Liver (tissue), 9 donors: Measurements from ENCODE around the gene NUDT13. TPM values are rescaled to one million over a fixed set of nuclear protein-coding genes. Genes with fewer than 3 reads are reported as not detected.

Experiments used
- DNase-seq: peaks from one replicate; pipeline ENCODE4 v3.0.0-alpha.2; 2017; ENCODE audit warnings: low spot score
- H3K27ac ChIP-seq, 2 donors: one replicate each; pipeline ENCODE4 v1.7.0; 2013; ENCODE audit warnings: inconsistent platforms in 2 of 2, low read length in 2 of 2, control low read depth in 1 of 2, low read depth in 1 of 2, mild to moderate bottlenecking in 1 of 2
- H3K27me3 ChIP-seq, 4 donors: one replicate each; pipeline versions ENCODE4 v1.6.1 to v1.7.0; 2013; ENCODE audit warnings: low read length in 3 of 4, inconsistent platforms in 1 of 4, mild to moderate bottlenecking in 1 of 4, moderate library complexity in 1 of 4; ENCODE audit not compliant: control insufficient read depth in 4 of 4, insufficient read depth in 4 of 4
- H3K36me3 ChIP-seq, 4 donors: one replicate each; pipeline versions ENCODE4 v1.6.1 to v1.7.0; 2013; ENCODE audit warnings: low read length in 3 of 4, mild to moderate bottlenecking in 3 of 4, low read depth in 1 of 4, moderate library complexity in 1 of 4; ENCODE audit not compliant: control insufficient read depth in 4 of 4, insufficient read depth in 3 of 4
- H3K4me1 ChIP-seq, 4 donors: one replicate each; pipeline versions ENCODE4 v1.6.1 to v1.7.0; 2013; ENCODE audit warnings: low read length in 3 of 4, mild to moderate bottlenecking in 3 of 4, moderate library complexity in 1 of 4; ENCODE audit not compliant: control insufficient read depth in 4 of 4, insufficient read depth in 4 of 4
- H3K4me3 ChIP-seq, 3 donors: one replicate each; pipeline versions ENCODE4 v1.6.1 to v1.7.0; 2013; ENCODE audit warnings: low read length in 3 of 3, control low read depth in 1 of 3, low read depth in 1 of 3, mild to moderate bottlenecking in 1 of 3
- H3K9ac ChIP-seq, 2 donors: one replicate each; pipeline ENCODE4 v1.7.0; 2013; ENCODE audit warnings: low read length in 2 of 2, mild to moderate bottlenecking in 2 of 2, moderate library complexity in 2 of 2, control low read depth in 1 of 2, low read depth in 1 of 2
- H3K9me3 ChIP-seq, 4 donors: one replicate each; pipeline versions ENCODE4 v1.6.1 to v1.7.0; 2013; ENCODE audit warnings: low read length in 3 of 4; ENCODE audit not compliant: control insufficient read depth in 4 of 4
- ATF3 ChIP-seq: IDR thresholded peaks from 2 replicates; pipeline ENCODE4 v1.6.1; 2016; ENCODE audit warnings: antibody characterized with exemption
- CTCF ChIP-seq: fragments of 150-350 bp; IDR thresholded peaks from 2 replicates; pipeline ENCODE4 v1.5.1; 2017; ENCODE audit warnings: improper control_type of control experiment, low read depth, low read length; ENCODE audit not compliant: missing input control
- FOXA1 ChIP-seq: IDR thresholded peaks from 2 replicates; pipeline ENCODE4 v1.6.1; 2016; ENCODE audit warnings: antibody characterized with exemption
- FOXA2 ChIP-seq: IDR thresholded peaks from 2 replicates; pipeline ENCODE4 v1.6.1; 2016; ENCODE audit warnings: antibody characterized with exemption
- GABPA ChIP-seq, 2 donors: IDR thresholded peaks in 1 of 2; conservative IDR thresholded peaks in 1 of 2; 2 replicates each; pipeline ENCODE4 v1.6.1; 2016; ENCODE audit warnings: antibody characterized with exemption in 2 of 2, mild to moderate bottlenecking in 1 of 2, moderate library complexity in 1 of 2
- HNF4A ChIP-seq, 2 donors: conservative IDR thresholded peaks; 2 replicates each; pipeline ENCODE4 v1.6.1; 2016; ENCODE audit warnings: antibody characterized with exemption in 2 of 2, mild to moderate bottlenecking in 2 of 2
- HNF4G ChIP-seq: IDR thresholded peaks from 2 replicates; pipeline ENCODE4 v1.6.1; 2016; ENCODE audit warnings: antibody characterized with exemption
- JUND ChIP-seq, 2 donors: IDR thresholded peaks; 2 replicates each; pipeline ENCODE4 v1.6.1; 2016; ENCODE audit warnings: antibody characterized with exemption in 2 of 2
- MAX ChIP-seq: IDR thresholded peaks from 2 replicates; pipeline ENCODE4 v1.6.1; 2016; ENCODE audit warnings: antibody characterized with exemption
- NR2F2 ChIP-seq: IDR thresholded peaks from 2 replicates; pipeline ENCODE4 v1.6.1; 2016; ENCODE audit warnings: antibody characterized with exemption
- RAD21 ChIP-seq, 2 donors: IDR thresholded peaks; 2 replicates each; pipeline ENCODE4 v1.6.1; 2016; ENCODE audit warnings: antibody characterized with exemption in 2 of 2, mild to moderate bottlenecking in 2 of 2
- REST ChIP-seq: IDR thresholded peaks from 2 replicates; pipeline ENCODE4 v1.6.1; 2016; ENCODE audit warnings: antibody characterized with exemption, mild to moderate bottlenecking
- RXRA ChIP-seq, 2 donors: IDR thresholded peaks; 2 replicates each; pipeline ENCODE4 v1.6.1; 2017 to 2018; ENCODE audit warnings: antibody characterized with exemption in 2 of 2, mild to moderate bottlenecking in 1 of 2
- SP1 ChIP-seq: IDR thresholded peaks from 2 replicates; pipeline ENCODE4 v1.6.1; 2018; ENCODE audit warnings: antibody characterized with exemption, mild to moderate bottlenecking
- TAF1 ChIP-seq: conservative IDR thresholded peaks from 2 replicates; pipeline ENCODE4 v1.6.1; 2016; ENCODE audit warnings: antibody characterized with exemption, mild to moderate bottlenecking
- YY1 ChIP-seq: IDR thresholded peaks from 2 replicates; pipeline ENCODE4 v1.6.1; 2016; ENCODE audit warnings: antibody characterized with exemption, mild to moderate bottlenecking
- WGBS: extraction: QIAGEN DNeasy Blood & Tissue Kit; methylation state at CpG from one replicate; pipeline ENCODE4 v1.1.7; 2013; 5-methylcytosine and 5-hydroxymethylcytosine counted together
- polyA plus RNA-seq, 2 donors: library from polyadenylated mRNA; stranded (reverse) in 1 of 2; unstranded in 1 of 2; fragments of 200-250 nt in 1 of 2; fragments of >200 nt in 1 of 2; fragmentation: Nextera tagmentation in 1 of 2; extraction: Ambion mirVana in 1 of 2; gene quantifications; one replicate each; pipeline versions ENCODE4 v1.2.1 to v1.2.3, GENCODE V29; 2013 to 2015
- total RNA-seq, 2 donors: library from RNA; depleted of rRNA; stranded (reverse); fragments of >200 nt; gene quantifications; one replicate each; pipeline ENCODE4 v1.2.3, GENCODE V29; 2014
- donor health status: healthy.
- donor health status: healthy.
- donor health status: healthy.
- donor health status: healthy.
- donor health status: healthy.

The NUDT13 gene
- total and polyA plus RNA-seq, 4 donors: 0.60 to 4.0 (median 2.4) TPM

DNA sequence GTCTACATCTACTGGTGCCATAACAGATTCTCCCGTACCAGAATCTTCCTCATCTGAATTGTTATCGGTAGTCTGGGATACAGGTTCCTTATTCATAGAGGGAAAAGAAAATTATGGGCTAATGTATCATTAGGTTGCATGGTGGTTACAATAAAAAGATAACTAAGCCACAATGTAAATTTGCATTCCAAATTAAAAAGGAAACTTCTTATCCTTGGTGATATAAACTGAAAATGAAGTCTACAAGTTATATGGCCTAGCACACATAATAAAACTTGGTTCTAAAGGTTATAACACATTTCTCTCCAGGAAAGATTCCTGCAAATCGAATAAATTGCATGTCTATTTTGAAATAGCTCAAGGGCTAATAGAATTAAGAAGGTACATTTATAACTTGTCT lies 24.5 kb downstream of the NUDT13 start:
- TF ChIP-seq MAX (no peak), RXRA (IDR thresholded peaks at IDR 0.05) (no peak), REST (no peak), HNF4G (no peak), NR2F2 (no peak), RAD21 (IDR thresholded peaks at IDR 0.05) (no peak), ATF3 (no peak), TAF1 (no peak), JUND (IDR thresholded peaks at IDR 0.05) (no peak), CTCF (no peak), FOXA2 (no peak)
- H3K4me3 ChIP-seq: no peak overlapping the region
- H3K27me3 ChIP-seq: no peaks in the 10 kb centered on the region
- peaks cover 3 to 15% (median 8%) of the 10 kb centered on the region in 4 donors for H3K4me1 ChIP-seq
- no peaks in the 10 kb centered on the region for H3K9me3 ChIP-seq
- no peak for DNase-seq
- H3K27ac ChIP-seq: no peak overlapping the region
- peaks cover 2 to 57% (median 32%) of the 10 kb centered on the region in 4 donors for H3K36me3 ChIP-seq
- 90% methylated on average over 3 of the region's 3 CpGs for WGBS
- no peak overlapping the region for H3K9ac ChIP-seq

DNA sequence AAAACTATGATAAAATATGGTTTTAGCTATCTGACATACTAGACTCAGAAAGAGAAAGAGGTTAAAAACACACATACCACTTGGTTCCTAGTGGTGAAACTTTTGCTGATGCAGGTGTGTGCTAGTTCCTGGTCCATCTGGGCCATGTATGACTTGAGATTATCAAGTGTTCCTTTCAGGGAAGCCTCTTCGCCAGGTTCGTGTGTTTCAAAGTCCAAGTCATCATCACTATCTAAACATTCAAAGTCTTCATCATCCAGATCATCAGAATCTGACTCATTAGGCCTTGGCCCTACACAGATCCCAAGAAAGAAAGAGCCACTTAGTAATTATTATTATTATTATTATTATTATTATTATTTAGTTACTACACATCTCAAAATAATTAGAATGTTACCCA lies 26.4 kb downstream of the NUDT13 start:
- H3K27ac ChIP-seq: no peak overlapping the region
- TF ChIP-seq CTCF: no peak
- no peak for TF ChIP-seq FOXA2
- TF ChIP-seq GABPA (IDR thresholded peaks at IDR 0.05 in 1 of 2, conservative IDR thresholded peaks at IDR 0.05 in 1 of 2): no peak
- TF ChIP-seq ATF3: no peak
- no peak for TF ChIP-seq REST
- TF ChIP-seq YY1: no peak
- no peak for TF ChIP-seq RXRA (IDR thresholded peaks at IDR 0.05)
- TF ChIP-seq FOXA1: no peak
- TF ChIP-seq HNF4A (conservative IDR thresholded peaks at IDR 0.05): no peak
- TF ChIP-seq SP1: no peak
- peaks cover 2 to 49% (median 35%) of the 10 kb centered on the region in 4 donors for H3K36me3 ChIP-seq
- WGBS: 80% methylated on average over 2 of the region's 2 CpGs
- no peaks in the 10 kb centered on the region for H3K27me3 ChIP-seq
- no peaks in the 10 kb centered on the region for H3K9me3 ChIP-seq
- H3K4me3 ChIP-seq: no peak overlapping the region
- no peak for DNase-seq
- H3K4me1 ChIP-seq: peaks cover 3 to 11% (median 7%) of the 10 kb centered on the region in 4 donors
- H3K9ac ChIP-seq: no peak overlapping the region
